IMR-90 (cell line): Measurements from ENCODE around the gene PRKCE. TPM values are rescaled to one million over a fixed set of nuclear protein-coding genes. Genes with fewer than 3 reads are reported as not detected.

Experiments used
- ATAC-seq: fragments of 200-7000 bp; cut with Tn5 transposase; 2 replicates; pipeline ENCODE4 v1.9.1; 2020; ENCODE audit warnings: low read depth, mild to moderate bottlenecking, moderate library complexity
- BruUV-seq: library from RNA; stranded (reverse); fragments of 400-500 nt; replicated peaks from 2 replicates; lab custom pipeline; 2021; lab: Mats Ljungman, UMichigan
- CTCF ChIA-PET: fragments of 300-600 bp; formaldehyde crosslinking; extraction: SDS; loops from one replicate; lab custom pipeline; 2021; ENCODE audit warnings: antibody characterized with exemption; lab: Yijun Ruan, JAX
- POLR2A ChIA-PET: fragments of 300-600 bp; sonication (Branson Sonifier 250); formaldehyde crosslinking; loops from one replicate; lab custom pipeline; 2022; ENCODE audit warnings: antibody characterized with exemption; ENCODE audit not compliant: unreplicated experiment; lab: Charles Lee
- DNase-seq: peaks from one replicate; pipeline ENCODE4 v3.0.0; 2013
- H2AFZ ChIP-seq: replicated peaks from 2 replicates; pipeline ENCODE3; 2013; ENCODE audit warnings: low read length, mild to moderate bottlenecking; ENCODE audit not compliant: poor library complexity
- H2AK5ac ChIP-seq: 2 replicates; pipeline ENCODE4 v1.6.1; 2013; ENCODE audit warnings: low read depth, low read length, inconsistent platforms
- H2AK9ac ChIP-seq: replicated peaks from 2 replicates; pipeline ENCODE3; 2013; ENCODE audit warnings: mild to moderate bottlenecking, low read depth, low read length, moderate library complexity; ENCODE audit not compliant: poor library complexity
- H2BK120ac ChIP-seq: 2 replicates; pipeline ENCODE4 v1.6.1; 2013; ENCODE audit warnings: low read depth, low read length, inconsistent platforms
- H2BK15ac ChIP-seq: 3 replicates; pipeline ENCODE4 v1.6.1; 2013; ENCODE audit warnings: low read depth, low read length, inconsistent platforms
- H2BK20ac ChIP-seq: 2 replicates; pipeline ENCODE4 v1.6.1; 2013; ENCODE audit warnings: low read depth, mild to moderate bottlenecking, inconsistent platforms, low read length, moderate library complexity
- H2BK5ac ChIP-seq: 2 replicates; pipeline ENCODE4 v1.6.1; 2013; ENCODE audit warnings: mild to moderate bottlenecking, low read depth, low read length, inconsistent platforms; ENCODE audit not compliant: poor library complexity, severe bottlenecking
- H3K14ac ChIP-seq: replicated peaks from 2 replicates; pipeline ENCODE4 v1.6.1; 2013; ENCODE audit warnings: low read depth, low read length, inconsistent platforms
- H3K18ac ChIP-seq: 2 replicates; pipeline ENCODE4 v1.6.1; 2013; ENCODE audit warnings: low read depth, low read length, control low read depth
- H3K23ac ChIP-seq: 2 replicates; pipeline ENCODE4 v1.6.1; 2013; ENCODE audit warnings: low read depth, low read length, inconsistent platforms
- H3K27ac ChIP-seq: 2 replicates; pipeline ENCODE4 v1.5.1; 2013; ENCODE audit warnings: mild to moderate bottlenecking, control low read depth, low read length; ENCODE audit not compliant: insufficient read depth
- H3K27me3 ChIP-seq: 2 replicates; pipeline ENCODE4 v1.6.1; 2013; ENCODE audit warnings: low read length; ENCODE audit not compliant: control insufficient read depth, insufficient read depth
- H3K36me3 ChIP-seq: 2 replicates; pipeline ENCODE4 v1.6.1; 2013; ENCODE audit warnings: low read length, mixed read lengths; ENCODE audit not compliant: control insufficient read depth, insufficient read depth
- H3K4ac ChIP-seq: 2 replicates; pipeline ENCODE4 v1.6.1; 2013; ENCODE audit warnings: low read depth, low read length, inconsistent platforms
- H3K4me1 ChIP-seq: 2 replicates; pipeline ENCODE4 v1.6.1; 2013; ENCODE audit warnings: low read length, mixed read lengths; ENCODE audit not compliant: control insufficient read depth, insufficient read depth
- H3K4me2 ChIP-seq: 2 replicates; pipeline ENCODE4 v1.6.1; 2013; ENCODE audit warnings: low read depth, mild to moderate bottlenecking, control low read depth, low read length, moderate library complexity
- H3K4me3 ChIP-seq: 2 replicates; pipeline ENCODE4 v1.5.1; 2013; ENCODE audit warnings: low read depth, mild to moderate bottlenecking, control low read depth, low read length, moderate library complexity; ENCODE audit not compliant: insufficient read depth
- H3K56ac ChIP-seq: 2 replicates; pipeline ENCODE4 v1.6.1; 2013; ENCODE audit warnings: low read length, inconsistent platforms; ENCODE audit not compliant: insufficient read depth; ENCODE audit errors: extremely low read depth
- H3K79me1 ChIP-seq, 2 experiments: 2 replicates each; pipeline ENCODE4 v1.6.1; 2013; ENCODE audit warnings: low read length in 2 of 2, inconsistent platforms in 1 of 2, low read depth in 1 of 2
- H3K9ac ChIP-seq: 2 replicates; pipeline ENCODE4 v1.6.1; 2013; ENCODE audit warnings: low read depth, low read length, control low read depth
- H3K9me1 ChIP-seq: 2 replicates; pipeline ENCODE4 v1.6.1; 2013; ENCODE audit warnings: low read length, inconsistent platforms; ENCODE audit not compliant: insufficient read depth
- H3K9me3 ChIP-seq: 2 replicates; pipeline ENCODE4 v1.6.1; 2013; ENCODE audit warnings: low read length; ENCODE audit not compliant: control insufficient read depth, insufficient read depth
- H4K20me1 ChIP-seq: 2 replicates; pipeline ENCODE4 v1.6.1; 2013; ENCODE audit warnings: low read length, inconsistent platforms; ENCODE audit not compliant: insufficient read depth
- H4K5ac ChIP-seq: 2 replicates; pipeline ENCODE4 v1.6.1; 2013; ENCODE audit warnings: mild to moderate bottlenecking, low read depth, low read length, control low read depth
- H4K8ac ChIP-seq, 2 experiments: 2 replicates each; pipeline ENCODE4 v1.6.1; 2013; ENCODE audit warnings: low read depth in 2 of 2, low read length in 2 of 2, control low read depth in 1 of 2, inconsistent platforms in 1 of 2
- H4K91ac ChIP-seq: 2 replicates; pipeline ENCODE4 v1.6.1; 2013; ENCODE audit warnings: low read depth, low read length, inconsistent platforms; ENCODE audit not compliant: insufficient read depth
- BHLHE40 ChIP-seq: fragments of 150-350 bp; IDR thresholded peaks from 2 replicates; pipeline ENCODE4 v1.6.1; 2016; ENCODE audit warnings: mild to moderate bottlenecking, low read depth, low read length
- MAZ ChIP-seq: IDR thresholded peaks from 2 replicates; pipeline ENCODE4 v1.6.1; 2012; ENCODE audit warnings: low read depth, mild to moderate bottlenecking, low read length, improper control_type of control experiment, moderate library complexity, borderline replicate concordance
- NFE2L2 ChIP-seq: fragments of 150-350 bp; IDR thresholded peaks from 2 replicates; pipeline ENCODE4 v1.6.1; 2016; ENCODE audit warnings: low read depth, mild to moderate bottlenecking, low read length
- POLR2A ChIP-seq: IDR thresholded peaks from 2 replicates; pipeline ENCODE4 v1.6.1; 2012; ENCODE audit warnings: mild to moderate bottlenecking, low read depth, low read length
- RAD21 ChIP-seq: IDR thresholded peaks from 2 replicates; pipeline ENCODE4 v1.6.1; 2012; ENCODE audit warnings: low read length, improper control_type of control experiment
- SMC3 ChIP-seq: fragments of 150-350 bp; IDR thresholded peaks from 2 replicates; pipeline ENCODE4 v1.6.1; 2016; ENCODE audit warnings: low read depth, mild to moderate bottlenecking, antibody characterized with exemption, low read length, moderate library complexity
- WGBS, 2 experiments: methylation state at CpG; one replicate each; pipeline versions ENCODE4 v1.1.5 to v1.1.7; 2013; ENCODE audit warnings: missing lambda C conversion rate in 2 of 2; ENCODE audit not compliant: insufficient read length in 1 of 2; ENCODE audit errors: extremely low coverage in 2 of 2; 5-methylcytosine and 5-hydroxymethylcytosine counted together
- dilution Hi-C: fragments of 300-500 bp; cut with HindIII; formaldehyde crosslinking; loops from one replicate; pipeline ENCODE4 v1.14.3; 2018; ENCODE audit warnings: low sequenced_read_pairs; ENCODE audit not compliant: unreplicated experiment
- in situ Hi-C: fragments of 300-500 bp; cut with MboI; formaldehyde crosslinking; loops from 3 replicates; pipeline ENCODE4 v1.14.3; 2019; ENCODE audit warnings: low sequenced_read_pairs, inconsistent platforms, mixed read lengths
- intact Hi-C: fragments of 100-400 bp; cut with micrococcal nuclease; formaldehyde crosslinking; loops from 2 replicates; pipeline ENCODE4 v1.10.0; 2022
- polyA plus RNA-seq, 3 experiments: library from polyadenylated mRNA; depleted of rRNA; stranded (reverse); fragments of >200 nt; gene quantifications; 2 replicates each; pipeline ENCODE4 v1.2.3, GENCODE V29; 2012; ENCODE audit warnings: low replicate concordance in 1 of 3
- total RNA-seq: library from RNA; depleted of rRNA; stranded (reverse); fragments of >200 nt; gene quantifications from 2 replicates; pipeline ENCODE4 v1.2.3, GENCODE V29; 2012
- TF ChIP-seq, protein P1 (sequence below): fragments of 150-350 bp; IDR thresholded peaks from 2 replicates; pipeline ENCODE4 v1.6.1; 2017; ENCODE audit warnings: mild to moderate bottlenecking, antibody characterized with exemption, low read length, low read depth

The PRKCE gene
- total and polyA plus RNA-seq, 2 of the 4 experiments (the other 2 are of a cell fraction): 8.1 to 32.4 TPM

DNA sequence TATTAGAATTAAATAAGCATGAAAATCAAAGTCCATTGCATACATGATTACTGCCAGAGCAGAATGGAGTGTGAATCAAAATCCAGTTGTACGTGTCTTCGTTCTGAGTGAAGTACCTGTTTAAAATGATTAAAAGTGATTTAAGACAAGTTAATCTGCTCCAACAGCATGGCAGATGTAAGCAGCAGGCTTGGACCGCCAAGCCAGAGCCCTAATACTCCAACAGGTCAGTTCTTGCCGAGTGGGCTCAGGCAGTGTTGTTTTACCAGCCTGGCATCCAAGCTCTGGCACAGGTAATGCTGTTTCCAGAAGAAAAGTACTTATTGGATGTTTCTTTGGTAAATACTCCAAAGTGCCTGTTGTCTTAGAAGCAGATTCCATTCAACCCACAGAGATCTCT is 474.3 kb downstream of the PRKCE start:
- 95% methylated on average over 4 of the region's 4 CpGs; no CpG with 5 or more reads in 1 of the 2 experiments for WGBS, 2 experiments
- intact Hi-C loops: no loop called here

More for the DNA sequence above, 474.3 kb downstream of the PRKCE start:
- BruUV-seq: no TSS peak
- Histone ChIP-seq H2BK15ac (no peak overlapping the region), H3K18ac (no peak overlapping the region), H3K27me3 (no peaks in the 10 kb centered on the region), H3K79me1 (peaks cover 4 to 7% of the 10 kb centered on the region in 2 experiments; a peak in 2 of 4 replicates), H4K20me1 (no peaks in the 10 kb centered on the region), H2AK5ac (no peak overlapping the region), H4K8ac (no peak overlapping the region), H2BK120ac (no peak overlapping the region), H2AFZ (no peak overlapping the region), H2BK5ac (no peak overlapping the region), H4K5ac (no peak overlapping the region), H3K36me3 (no peaks in the 10 kb centered on the region), H3K9ac (no peak overlapping the region), H3K4ac (no peak overlapping the region), H3K4me3 (no peak overlapping the region), H2AK9ac (no peak overlapping the region), H3K4me2 (no peak overlapping the region), H2BK20ac (no peak overlapping the region), H3K9me3 (no peaks in the 10 kb centered on the region), H3K56ac (no peak overlapping the region), H3K14ac (no peak overlapping the region), H3K4me1 (no peaks in the 10 kb centered on the region; the same call in 1 of the 2 replicates), H3K23ac (no peak overlapping the region), H4K91ac (no peak overlapping the region), H3K27ac (no peak overlapping the region), H3K9me1 (no peaks in the 10 kb centered on the region; the same call in 1 of the 2 replicates)
- DNase-seq: no peak
- no peak for ATAC-seq
- in situ Hi-C loops (no loop called here), dilution Hi-C loops (no loop called here)
- ChIA-PET POLR2A (no interaction called here), CTCF (no interaction called here)
- TF ChIP-seq BHLHE40 (no peak), SMC3 (no peak), RAD21 (no peak), MAZ (no peak), NFE2L2 (no peak), POLR2A (no peak)
- TF ChIP-seq, protein P1, sequence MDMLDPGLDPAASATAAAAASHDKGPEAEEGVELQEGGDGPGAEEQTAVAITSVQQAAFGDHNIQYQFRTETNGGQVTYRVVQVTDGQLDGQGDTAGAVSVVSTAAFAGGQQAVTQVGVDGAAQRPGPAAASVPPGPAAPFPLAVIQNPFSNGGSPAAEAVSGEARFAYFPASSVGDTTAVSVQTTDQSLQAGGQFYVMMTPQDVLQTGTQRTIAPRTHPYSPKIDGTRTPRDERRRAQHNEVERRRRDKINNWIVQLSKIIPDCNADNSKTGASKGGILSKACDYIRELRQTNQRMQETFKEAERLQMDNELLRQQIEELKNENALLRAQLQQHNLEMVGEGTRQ: no peak
